CD4-positive, alpha-beta T cell (primary cell): ENCODE results near the gene GRID1. TPM values are rescaled to one million over a fixed set of nuclear protein-coding genes. Genes with fewer than 3 reads are reported as not detected.

ENCODE experiments used
- ATAC-seq: fragments of 200-7000 bp; cut with Tn5 transposase; one replicate; pipeline ENCODE4 v1.10.0; 2022; ENCODE audit warnings: mild to moderate bottlenecking; ENCODE audit not compliant: poor library complexity
- CTCF ChIA-PET: fragments of 350-600 bp; sonication (Branson Sonifier 250); formaldehyde crosslinking; loops from one replicate; lab custom pipeline; 2021; ENCODE audit warnings: antibody characterized with exemption, inconsistent platforms; lab: Charles Lee
- POLR2A ChIA-PET: fragments of 350-600 bp; sonication (Branson Sonifier 250); formaldehyde crosslinking; loops from one replicate; lab custom pipeline; 2021; ENCODE audit warnings: antibody characterized with exemption, inconsistent platforms; lab: Charles Lee
- DNase-seq, 14 experiments: peaks; one replicate each; pipeline ENCODE4 v3.0.0-alpha.2; 2013 to 2020; ENCODE audit warnings: mixed read lengths in 2 of 14
- H3K27ac ChIP-seq, 2 donors: one replicate each; pipeline versions ENCODE4 v1.5.1 to v1.7.0; 2013; ENCODE audit warnings: low read length in 2 of 2, low read depth in 1 of 2, mild to moderate bottlenecking in 1 of 2
- H3K27me3 ChIP-seq, 2 experiments: 1 replicate in 1 of 2; 2 replicates in 1 of 2; pipeline versions ENCODE4 v1.6.1 to v1.7.0; 2013; ENCODE audit warnings: low read length in 2 of 2, control low read depth in 1 of 2, mild to moderate bottlenecking in 1 of 2, moderate library complexity in 1 of 2; ENCODE audit not compliant: insufficient read depth in 2 of 2, control insufficient read depth in 1 of 2
- H3K36me3 ChIP-seq: one replicate; pipeline ENCODE4 v1.6.1; 2013; ENCODE audit warnings: low read length, control low read depth; ENCODE audit not compliant: insufficient read depth
- H3K4me1 ChIP-seq: one replicate; pipeline ENCODE4 v1.6.1; 2013; ENCODE audit warnings: low read length, control low read depth; ENCODE audit not compliant: insufficient read depth
- H3K4me3 ChIP-seq: one replicate; pipeline ENCODE4 v1.5.1; 2013; ENCODE audit warnings: mild to moderate bottlenecking, low read length, moderate library complexity
- H3K9me3 ChIP-seq, 2 experiments: 1 replicate in 1 of 2; 2 replicates in 1 of 2; pipeline versions ENCODE4 v1.6.1 to v1.7.0; 2013; ENCODE audit warnings: low read length in 2 of 2, mild to moderate bottlenecking in 2 of 2, control low read depth in 1 of 2, moderate library complexity in 1 of 2; ENCODE audit not compliant: control insufficient read depth in 1 of 2, insufficient read depth in 1 of 2
- H3K27ac Mint-ChIP-seq: one replicate; pipeline ENCODE4 v1.8.0; 2020; ENCODE audit warnings: mixed read lengths
- H3K27me3 Mint-ChIP-seq: one replicate; pipeline ENCODE4 v1.8.0; 2021; ENCODE audit warnings: mixed read lengths
- H3K36me3 Mint-ChIP-seq: one replicate; pipeline ENCODE4 v1.8.0; 2021; ENCODE audit warnings: low read depth, mixed read lengths
- H3K4me1 Mint-ChIP-seq: one replicate; pipeline ENCODE4 v1.8.0; 2021; ENCODE audit warnings: low read depth, mixed read lengths
- H3K4me3 Mint-ChIP-seq: one replicate; pipeline ENCODE4 v1.8.0; 2020; ENCODE audit warnings: mild to moderate bottlenecking, mixed read lengths
- H3K9me3 Mint-ChIP-seq: one replicate; pipeline ENCODE4 v1.8.0; 2020; ENCODE audit warnings: mixed read lengths
- intact Hi-C, 2 experiments: fragments of 100-400 bp; cut with DNase I in 1 of 2; cut with micrococcal nuclease in 1 of 2; formaldehyde crosslinking; loops; one replicate each; pipeline versions ENCODE4 v1.15.1 to v1.9.0; 2023 to 2025; cut with DNase I, micrococcal nuclease
- total RNA-seq, 174 experiments: library from RNA in 2 of 174; stranded (reverse) in 2 of 174; gene quantifications; one replicate each; pipeline ENCODE4 v1.2.3 and lab custom pipeline; 2021 to 2026
- TF ChIP-seq, protein P1 (sequence below): fragments of 200-600 bp; IDR thresholded peaks from one replicate; pipeline ENCODE4 v1.8.0; 2022; ENCODE audit warnings: antibody characterized with exemption, mild to moderate bottlenecking

Gene GRID1
- total RNA-seq, 2 experiments from 2014 or later, result not detected

DNA sequence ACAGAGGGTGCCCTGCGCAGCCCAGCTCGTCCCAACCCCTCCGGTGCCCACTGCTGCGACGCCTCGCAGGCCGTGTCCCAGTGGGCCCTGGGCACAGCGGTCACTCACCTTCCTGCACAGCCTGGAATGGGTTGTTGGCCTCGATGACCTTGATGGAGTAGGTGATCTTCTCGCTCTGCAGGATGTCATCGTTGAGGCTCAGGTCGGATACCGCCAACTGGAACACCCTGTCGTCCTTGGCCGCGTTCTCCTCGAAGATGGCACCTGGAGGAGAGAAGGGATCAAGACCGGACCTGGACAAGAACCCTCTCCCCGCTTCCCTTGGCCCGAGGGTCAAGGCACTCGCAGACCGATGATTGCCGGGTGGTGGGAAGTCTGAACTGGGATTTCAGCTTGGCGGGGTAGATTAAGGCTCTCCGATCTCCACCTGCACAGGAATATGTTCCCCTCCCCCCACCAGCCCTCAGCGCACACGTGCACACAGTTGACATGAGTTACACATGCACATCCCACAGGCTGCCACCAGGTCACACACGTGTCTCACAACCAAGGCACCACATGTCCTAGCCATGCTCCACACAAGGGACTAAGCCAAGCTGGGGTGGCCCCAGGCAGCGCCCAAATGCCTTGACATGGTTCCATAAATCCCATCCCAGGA, 2.6 kb downstream of the GRID1 start:
- TF ChIP-seq, protein P1, sequence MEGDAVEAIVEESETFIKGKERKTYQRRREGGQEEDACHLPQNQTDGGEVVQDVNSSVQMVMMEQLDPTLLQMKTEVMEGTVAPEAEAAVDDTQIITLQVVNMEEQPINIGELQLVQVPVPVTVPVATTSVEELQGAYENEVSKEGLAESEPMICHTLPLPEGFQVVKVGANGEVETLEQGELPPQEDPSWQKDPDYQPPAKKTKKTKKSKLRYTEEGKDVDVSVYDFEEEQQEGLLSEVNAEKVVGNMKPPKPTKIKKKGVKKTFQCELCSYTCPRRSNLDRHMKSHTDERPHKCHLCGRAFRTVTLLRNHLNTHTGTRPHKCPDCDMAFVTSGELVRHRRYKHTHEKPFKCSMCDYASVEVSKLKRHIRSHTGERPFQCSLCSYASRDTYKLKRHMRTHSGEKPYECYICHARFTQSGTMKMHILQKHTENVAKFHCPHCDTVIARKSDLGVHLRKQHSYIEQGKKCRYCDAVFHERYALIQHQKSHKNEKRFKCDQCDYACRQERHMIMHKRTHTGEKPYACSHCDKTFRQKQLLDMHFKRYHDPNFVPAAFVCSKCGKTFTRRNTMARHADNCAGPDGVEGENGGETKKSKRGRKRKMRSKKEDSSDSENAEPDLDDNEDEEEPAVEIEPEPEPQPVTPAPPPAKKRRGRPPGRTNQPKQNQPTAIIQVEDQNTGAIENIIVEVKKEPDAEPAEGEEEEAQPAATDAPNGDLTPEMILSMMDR, result no peak

DNA sequence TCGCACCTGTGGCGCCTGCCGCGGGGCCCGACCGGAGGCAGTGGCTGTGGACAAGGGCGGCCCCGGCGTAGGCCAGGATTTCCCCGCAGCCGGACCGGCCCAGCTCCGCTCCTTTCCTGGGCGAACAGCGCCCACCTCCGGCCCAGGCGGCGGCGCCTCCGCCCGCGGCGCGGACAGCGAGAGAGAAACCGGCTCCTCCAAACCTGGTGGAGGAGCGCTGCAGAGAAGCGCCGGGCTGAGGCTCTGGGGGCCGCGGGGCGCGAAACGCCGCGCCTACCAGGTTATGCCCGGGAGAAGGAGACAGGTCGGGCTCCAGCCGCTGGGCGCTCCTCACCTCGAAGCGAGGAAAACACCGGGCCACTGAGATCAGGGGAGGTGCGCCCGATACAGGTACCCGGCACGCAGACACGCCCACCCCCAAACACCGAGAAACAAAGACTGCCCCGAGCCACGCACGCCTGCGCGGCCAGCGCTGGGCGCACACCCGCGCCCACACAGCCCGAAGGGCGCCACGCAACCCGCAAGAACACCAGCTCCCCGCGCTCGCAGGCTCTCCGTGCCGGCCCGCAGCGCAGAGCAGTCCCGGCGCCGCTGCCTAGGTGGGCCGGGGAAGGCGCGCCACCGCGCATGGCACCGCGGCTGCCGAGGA, 3.3 kb downstream of the GRID1 start:
- peaks cover 26% of the 10 kb centered on the region for H3K4me1 ChIP-seq
- H3K4me1 Mint-ChIP-seq, result peaks cover 13% of the 10 kb centered on the region
- H3K36me3 ChIP-seq, result no peaks in the 10 kb centered on the region
- no peak overlapping the region for H3K4me3 ChIP-seq
- intact Hi-C loops, result no loop called here
- peaks cover 0 to 18% of the 10 kb centered on the region in 2 experiments for H3K9me3 ChIP-seq
- no peak for ATAC-seq
- H3K36me3 Mint-ChIP-seq, result no peaks in the 10 kb centered on the region
- H3K27ac Mint-ChIP-seq, result no peak overlapping the region
- peaks cover 37 to 49% of the 10 kb centered on the region in 2 experiments for H3K27me3 ChIP-seq
- DNase-seq, result peak in 1 of 14 experiments; percentile 23
- no peaks in the 10 kb centered on the region for H3K9me3 Mint-ChIP-seq
- H3K27ac ChIP-seq, result no peak overlapping the region
- POLR2A ChIA-PET, result no interaction called here
- no peak overlapping the region for H3K4me3 Mint-ChIP-seq
- CTCF ChIA-PET, result no interaction called here
- H3K27me3 Mint-ChIP-seq, result peaks cover 51% of the 10 kb centered on the region
- TF ChIP-seq, protein P1, result no peak

More for the DNA sequence above, 2.6 kb downstream of the GRID1 start:
- Mint-ChIP-seq H3K27me3 (peaks cover 56% of the 10 kb centered on the region), H3K27ac (no peak overlapping the region), H3K9me3 (no peaks in the 10 kb centered on the region), H3K36me3 (no peaks in the 10 kb centered on the region), H3K4me1 (peaks cover 13% of the 10 kb centered on the region), H3K4me3 (peak overlapping the region; percentile 50)
- ChIA-PET POLR2A (no interaction called here), CTCF (no interaction called here)
- Histone ChIP-seq H3K27ac (no peak overlapping the region), H3K4me3 (no peak overlapping the region), H3K9me3 (peaks cover 0 to 18% of the 10 kb centered on the region in 2 experiments), H3K36me3 (no peaks in the 10 kb centered on the region), H3K4me1 (peaks cover 26% of the 10 kb centered on the region), H3K27me3 (peaks cover 40 to 56% of the 10 kb centered on the region in 2 experiments)
- intact Hi-C loops, result no loop called here
- ATAC-seq (no peak), DNase-seq (peak in 1 of 14 experiments; percentile 27)

DNA sequence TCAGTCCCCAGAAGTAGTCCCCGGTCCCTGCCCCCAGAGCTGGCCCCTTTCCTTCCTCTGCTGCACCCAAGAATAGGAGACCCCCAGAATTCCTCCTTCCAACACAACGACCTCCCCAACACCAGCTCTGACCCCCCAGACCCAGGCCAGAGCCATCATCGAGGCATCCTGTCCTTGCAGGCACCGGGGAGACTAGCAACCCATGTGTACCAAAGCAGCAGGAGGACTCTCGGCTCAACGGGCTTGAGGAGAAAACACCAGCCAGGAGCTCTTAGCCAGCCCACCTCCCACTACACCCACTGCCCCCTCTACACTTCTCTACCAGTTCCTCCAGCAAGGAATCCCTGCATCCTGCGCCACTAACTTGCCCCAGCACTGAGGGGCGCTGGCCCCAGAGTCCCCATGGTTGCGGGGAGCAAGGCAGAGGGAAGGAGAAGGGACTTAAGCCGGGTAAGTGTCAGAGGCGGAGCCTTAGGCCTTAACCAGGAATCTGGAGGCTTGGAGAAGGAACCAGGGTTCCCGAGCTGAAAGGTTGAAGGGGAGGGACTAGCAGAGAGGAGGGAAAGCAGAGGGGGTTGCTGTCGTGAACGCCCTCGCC, 3.9 kb downstream of the GRID1 start:
- Histone ChIP-seq H3K27ac (no peak overlapping the region), H3K4me1 (peaks cover 23% of the 10 kb centered on the region), H3K27me3 (peaks cover 33 to 43% of the 10 kb centered on the region in 2 experiments), H3K4me3 (no peak overlapping the region), H3K36me3 (no peaks in the 10 kb centered on the region), H3K9me3 (peaks cover 0 to 16% of the 10 kb centered on the region in 2 experiments)
- Mint-ChIP-seq H3K27me3 (peaks cover 49% of the 10 kb centered on the region), H3K4me1 (peaks cover 13% of the 10 kb centered on the region), H3K4me3 (no peak overlapping the region), H3K9me3 (no peaks in the 10 kb centered on the region), H3K36me3 (no peaks in the 10 kb centered on the region), H3K27ac (no peak overlapping the region)
- intact Hi-C loops, result no loop called here
- ChIA-PET POLR2A (no interaction called here), CTCF (no interaction called here)
- TF ChIP-seq, protein P1, result no peak
- DNase-seq (peak in 1 of 14 experiments; percentile 23), ATAC-seq (no peak)
